ENCODE results near the gene AFF3. TPM values are rescaled to one million over a fixed set of nuclear protein-coding genes. Genes with fewer than 3 reads are reported as not detected.

The AFF3 gene
- total and polyA plus RNA-seq, 2 experiments from 2014 or later = 12.0 to 12.8 TPM

DNA sequence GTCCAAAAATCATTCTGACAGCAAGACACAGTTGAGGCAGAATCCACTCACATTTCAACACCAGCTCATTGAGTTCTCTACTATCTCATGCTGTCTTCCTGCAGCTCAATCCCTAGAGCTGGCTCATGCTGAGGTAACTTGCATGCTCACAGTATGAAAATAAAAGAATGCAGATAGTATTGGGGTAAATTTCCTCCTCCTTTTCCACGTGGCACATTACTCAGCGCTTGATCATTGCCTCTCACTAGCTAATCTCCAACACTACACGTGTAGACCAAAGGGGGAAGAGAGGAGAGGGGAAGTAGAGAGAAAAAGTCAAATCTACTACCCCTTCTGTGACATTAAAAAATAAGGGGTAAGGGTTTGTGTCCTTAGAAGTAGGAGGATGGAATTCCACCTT, 300.6 kb downstream of the AFF3 start:
- peaks cover 7% of the 10 kb centered on the region for H3K4me1 ChIP-seq (ENCODE audit: low read depth)
- H3K4me3 ChIP-seq = no peak overlapping the region
- no peaks in the 10 kb centered on the region for H3K9me3 ChIP-seq (ENCODE audit: low read depth)
- no peak for TF ChIP-seq CTCF (IDR thresholded peaks at IDR 0.05; ENCODE audit: low read depth, low read length)
- H3K27ac ChIP-seq = no peak overlapping the region
- DNase-seq (ENCODE audit: low read depth in 1 of 2, low spot score in 1 of 2) = peak in 1 of 2 donors; percentile 14
- no peaks in the 10 kb centered on the region for H3K27me3 ChIP-seq
- no peaks in the 10 kb centered on the region for H3K36me3 ChIP-seq

DNA sequence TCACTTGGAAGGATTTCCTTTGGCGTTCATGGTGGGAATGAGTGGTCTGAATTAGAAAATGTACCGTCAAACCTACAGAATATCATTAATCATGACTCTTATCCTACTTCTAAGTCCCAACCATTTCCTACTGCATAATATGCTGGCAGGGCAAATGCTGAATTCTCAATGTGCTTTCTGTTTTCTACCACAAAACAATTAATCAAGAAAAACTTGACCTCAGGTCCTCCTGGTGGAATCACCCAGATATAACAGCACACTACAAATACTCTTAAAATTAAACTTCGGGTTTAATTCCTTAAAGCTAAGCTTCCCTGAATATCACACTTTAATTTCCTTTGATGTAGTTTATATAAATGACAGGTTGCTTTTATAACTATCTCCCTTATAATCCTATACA, 301.6 kb downstream of the AFF3 start:
- Histone ChIP-seq H3K4me1 (ENCODE audit: low read depth) (peaks cover 7% of the 10 kb centered on the region), H3K27me3 (no peaks in the 10 kb centered on the region), H3K27ac (no peak overlapping the region), H3K9me3 (ENCODE audit: low read depth) (no peaks in the 10 kb centered on the region), H3K36me3 (no peaks in the 10 kb centered on the region), H3K4me3 (no peak overlapping the region)
- no peak for TF ChIP-seq CTCF (IDR thresholded peaks at IDR 0.05; ENCODE audit: low read depth, low read length)
- DNase-seq (ENCODE audit: low read depth in 1 of 2, low spot score in 1 of 2) = no peak

DNA sequence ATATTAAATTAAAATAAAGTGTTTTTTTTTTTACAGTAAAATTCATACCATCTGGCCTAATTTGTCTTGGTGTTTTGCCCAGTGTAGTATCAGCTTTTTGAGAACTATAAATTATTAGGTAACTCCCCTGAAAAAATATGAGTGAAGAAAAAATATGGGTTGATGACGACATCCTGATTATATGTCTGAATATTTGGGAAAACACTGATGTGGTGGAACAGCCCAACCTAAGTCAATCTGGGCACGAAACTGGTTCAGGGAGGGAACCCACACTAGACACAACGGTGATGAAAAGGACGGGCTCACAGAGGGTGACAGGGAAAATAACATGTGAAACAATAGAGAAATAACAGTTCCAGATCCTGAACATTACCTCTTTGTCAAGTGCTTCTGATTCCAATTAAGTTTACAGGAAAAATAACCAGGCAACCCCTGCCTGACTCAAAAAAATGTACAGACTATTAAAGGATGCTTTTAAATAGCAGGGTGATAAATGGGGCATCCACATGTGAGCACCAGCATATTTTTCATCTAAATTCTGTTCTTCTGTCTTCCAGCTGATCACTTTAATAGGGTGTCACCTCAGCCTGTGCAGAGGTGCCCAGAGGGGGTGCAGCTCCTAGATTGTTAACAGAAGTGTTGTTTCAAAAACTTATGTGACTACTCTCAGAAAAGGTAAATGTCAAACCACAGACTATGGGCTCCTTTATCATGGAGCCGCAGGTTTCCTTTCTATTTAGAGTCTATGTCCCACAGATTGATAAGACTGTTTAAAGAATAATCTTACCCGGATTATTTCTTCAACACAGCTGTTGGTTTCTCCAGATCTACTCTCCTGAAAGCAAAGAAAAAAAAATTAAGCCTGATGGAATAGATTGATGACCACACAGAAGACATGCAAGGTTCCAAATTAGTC, 305.4 kb downstream of the AFF3 start:
- DNase-seq (ENCODE audit: low read depth in 1 of 2, low spot score in 1 of 2) = no peak
- no peak overlapping the region for H3K27ac ChIP-seq
- H3K27me3 ChIP-seq = no peaks in the 10 kb centered on the region
- H3K9me3 ChIP-seq (ENCODE audit: low read depth) = no peaks in the 10 kb centered on the region
- no peak for TF ChIP-seq CTCF (IDR thresholded peaks at IDR 0.05; ENCODE audit: low read depth, low read length)
- H3K36me3 ChIP-seq = no peaks in the 10 kb centered on the region
- no peak overlapping the region for H3K4me3 ChIP-seq
- H3K4me1 ChIP-seq (ENCODE audit: low read depth) = no peaks in the 10 kb centered on the region

GRCh38 chr2:99834426-99834825, 308.0 kb downstream of the AFF3 start:
- no peak overlapping the region for H3K4me3 ChIP-seq
- no peaks in the 10 kb centered on the region for H3K36me3 ChIP-seq
- H3K27ac ChIP-seq = no peak overlapping the region
- H3K4me1 ChIP-seq (ENCODE audit: low read depth) = no peaks in the 10 kb centered on the region
- TF ChIP-seq CTCF (IDR thresholded peaks at IDR 0.05; ENCODE audit: low read depth, low read length) = no peak
- DNase-seq (ENCODE audit: low read depth in 1 of 2, low spot score in 1 of 2) = no peak
- H3K9me3 ChIP-seq (ENCODE audit: low read depth) = no peaks in the 10 kb centered on the region
- H3K27me3 ChIP-seq = no peaks in the 10 kb centered on the region

DNA sequence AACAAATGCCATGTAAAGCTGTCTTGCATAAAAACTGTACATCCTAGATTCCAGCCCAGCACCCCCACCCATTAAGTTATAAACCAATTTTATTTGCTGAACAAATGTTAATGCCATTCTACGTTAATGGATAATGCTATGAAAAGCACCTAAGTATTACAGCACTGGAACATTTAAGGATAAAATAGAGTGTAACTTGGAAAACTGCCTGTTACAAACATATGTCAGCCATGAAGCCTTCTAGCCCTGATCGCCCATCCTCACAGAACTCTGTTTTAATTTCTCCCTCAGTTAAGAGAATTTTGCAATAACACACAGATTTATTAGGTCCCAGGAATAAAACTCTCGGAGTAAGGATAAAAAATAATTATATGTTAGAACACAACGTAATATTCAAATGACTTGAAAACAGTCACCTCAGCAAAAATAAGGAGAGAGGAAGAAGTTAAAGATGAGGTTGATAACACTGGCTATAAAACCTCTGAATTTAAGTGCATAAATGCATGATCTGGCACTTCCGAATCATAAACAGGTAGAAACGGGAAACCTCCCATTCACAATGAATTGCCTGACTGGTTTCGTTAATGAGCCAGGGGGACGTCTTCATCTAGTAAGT, 308.7 kb downstream of the AFF3 start:
- H3K4me1 ChIP-seq (ENCODE audit: low read depth) = no peaks in the 10 kb centered on the region
- H3K27me3 ChIP-seq = no peaks in the 10 kb centered on the region
- DNase-seq (ENCODE audit: low read depth in 1 of 2, low spot score in 1 of 2) = no peak
- no peaks in the 10 kb centered on the region for H3K9me3 ChIP-seq (ENCODE audit: low read depth)
- TF ChIP-seq CTCF (IDR thresholded peaks at IDR 0.05; ENCODE audit: low read depth, low read length) = no peak
- no peak overlapping the region for H3K4me3 ChIP-seq
- H3K27ac ChIP-seq = no peak overlapping the region
- H3K36me3 ChIP-seq = no peaks in the 10 kb centered on the region

Measured in cardiac muscle cell (in vitro differentiated cells and primary cell).